ENCODE data around the gene ARRDC2. TPM values are rescaled to one million over a fixed set of nuclear protein-coding genes. Genes with fewer than 3 reads are reported as not detected.

ARRDC2 gene
- total and polyA plus RNA-seq, 2 of the 13 experiments (the other 11 are each of a cell fraction or from before 2014, with no cell fraction given), result 2.1 to 3.4 TPM

DNA sequence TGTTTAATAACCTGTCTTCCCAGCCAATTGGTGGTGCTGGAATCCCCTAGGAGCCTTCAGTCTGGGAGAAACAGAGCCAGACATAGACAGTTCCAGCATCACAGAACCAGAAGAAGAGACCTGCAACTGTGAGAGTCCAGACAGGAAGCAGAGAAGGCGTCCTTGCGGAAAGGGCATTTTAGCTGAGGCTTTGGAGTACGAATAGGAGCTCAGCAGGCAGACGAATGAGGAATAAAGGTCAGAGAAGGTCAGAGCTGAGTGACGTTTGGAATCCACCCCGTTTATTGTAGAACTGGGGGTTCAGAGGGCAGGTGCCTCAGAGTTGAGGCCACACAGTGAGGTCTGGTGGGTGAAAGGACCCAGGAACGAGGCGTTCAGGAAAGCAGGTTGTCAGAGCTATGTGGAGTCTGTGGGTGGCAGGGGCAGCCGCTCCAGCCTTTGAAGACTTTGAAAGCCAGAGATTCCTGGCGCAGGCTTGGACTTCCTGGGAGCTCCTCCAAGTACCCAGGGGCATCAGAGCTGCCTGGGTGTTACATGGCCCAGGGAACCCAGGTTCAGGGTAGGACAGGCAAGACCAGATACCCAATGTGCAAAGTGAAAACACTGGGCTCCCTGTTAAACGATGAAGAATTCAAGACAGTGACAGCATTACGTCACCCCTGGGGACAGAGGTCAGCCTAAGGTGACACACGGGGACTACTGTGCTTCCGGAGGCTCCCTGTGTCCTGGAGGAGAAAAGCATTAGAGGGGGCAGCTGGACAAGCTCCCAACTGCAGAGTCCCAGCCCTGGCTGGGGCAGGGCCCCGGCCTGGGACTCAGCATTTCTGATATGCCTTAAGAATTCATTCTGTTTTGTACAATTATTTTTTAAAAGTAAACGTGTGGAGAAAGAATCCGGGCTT, 5.5 kb downstream of the ARRDC2 start (continued):
- TF ChIP-seq, protein P1, sequence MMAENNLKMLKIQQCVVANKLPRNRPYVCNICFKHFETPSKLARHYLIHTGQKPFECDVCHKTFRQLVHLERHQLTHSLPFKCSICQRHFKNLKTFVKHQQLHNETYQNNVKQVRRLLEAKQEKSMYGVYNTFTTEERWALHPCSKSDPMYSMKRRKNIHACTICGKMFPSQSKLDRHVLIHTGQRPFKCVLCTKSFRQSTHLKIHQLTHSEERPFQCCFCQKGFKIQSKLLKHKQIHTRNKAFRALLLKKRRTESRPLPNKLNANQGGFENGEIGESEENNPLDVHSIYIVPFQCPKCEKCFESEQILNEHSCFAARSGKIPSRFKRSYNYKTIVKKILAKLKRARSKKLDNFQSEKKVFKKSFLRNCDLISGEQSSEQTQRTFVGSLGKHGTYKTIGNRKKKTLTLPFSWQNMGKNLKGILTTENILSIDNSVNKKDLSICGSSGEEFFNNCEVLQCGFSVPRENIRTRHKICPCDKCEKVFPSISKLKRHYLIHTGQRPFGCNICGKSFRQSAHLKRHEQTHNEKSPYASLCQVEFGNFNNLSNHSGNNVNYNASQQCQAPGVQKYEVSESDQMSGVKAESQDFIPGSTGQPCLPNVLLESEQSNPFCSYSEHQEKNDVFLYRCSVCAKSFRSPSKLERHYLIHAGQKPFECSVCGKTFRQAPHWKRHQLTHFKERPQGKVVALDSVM (CRISPR knock-in tag; IDR thresholded peaks at IDR 0.05), result peak; percentile 54; the same call in 1 of the 2 replicates
- TF ChIP-seq, protein P2, sequence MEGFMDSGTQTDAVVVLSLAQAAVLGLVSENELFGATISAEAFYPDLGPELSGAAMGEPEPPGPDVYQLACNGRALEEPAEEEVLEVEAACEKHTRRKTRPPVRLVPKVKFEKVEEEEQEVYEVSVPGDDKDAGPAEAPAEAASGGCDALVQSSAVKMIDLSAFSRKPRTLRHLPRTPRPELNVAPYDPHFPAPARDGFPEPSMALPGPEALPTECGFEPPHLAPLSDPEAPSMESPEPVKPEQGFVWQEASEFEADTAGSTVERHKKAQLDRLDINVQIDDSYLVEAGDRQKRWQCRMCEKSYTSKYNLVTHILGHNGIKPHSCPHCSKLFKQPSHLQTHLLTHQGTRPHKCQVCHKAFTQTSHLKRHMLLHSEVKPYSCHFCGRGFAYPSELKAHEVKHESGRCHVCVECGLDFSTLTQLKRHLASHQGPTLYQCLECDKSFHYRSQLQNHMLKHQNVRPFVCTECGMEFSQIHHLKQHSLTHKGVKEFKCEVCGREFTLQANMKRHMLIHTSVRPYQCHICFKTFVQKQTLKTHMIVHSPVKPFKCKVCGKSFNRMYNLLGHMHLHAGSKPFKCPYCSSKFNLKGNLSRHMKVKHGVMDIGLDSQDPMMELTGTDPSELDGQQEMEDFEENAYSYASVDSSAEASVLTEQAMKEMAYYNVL (CRISPR knock-in tag; IDR thresholded peaks at IDR 0.05; ENCODE audit: borderline replicate concordance), result no peak
- TF ChIP-seq, protein P3, sequence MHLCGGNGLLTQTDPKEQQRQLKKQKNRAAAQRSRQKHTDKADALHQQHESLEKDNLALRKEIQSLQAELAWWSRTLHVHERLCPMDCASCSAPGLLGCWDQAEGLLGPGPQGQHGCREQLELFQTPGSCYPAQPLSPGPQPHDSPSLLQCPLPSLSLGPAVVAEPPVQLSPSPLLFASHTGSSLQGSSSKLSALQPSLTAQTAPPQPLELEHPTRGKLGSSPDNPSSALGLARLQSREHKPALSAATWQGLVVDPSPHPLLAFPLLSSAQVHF (CRISPR knock-in tag; IDR thresholded peaks at IDR 0.05), result no peak
- no peak for TF ChIP-seq ZNF589 (CRISPR knock-in tag; conservative IDR thresholded peaks at IDR 0.05)
- TF ChIP-seq CEBPB (IDR thresholded peaks at IDR 0.05; ENCODE audit: borderline replicate concordance, low read depth, low read length), result peak; percentile 78; the same call in 1 of the 2 replicates
- TF ChIP-seq PBX3 (CRISPR knock-in tag; IDR thresholded peaks at IDR 0.05; ENCODE audit: borderline replicate concordance), result no peak
- TF ChIP-seq PAXIP1 (CRISPR knock-in tag; conservative IDR thresholded peaks at IDR 0.05), result peak; percentile 87
- peak; percentile 88 for TF ChIP-seq HOXA3 (CRISPR knock-in tag; IDR thresholded peaks at IDR 0.05)
- TF ChIP-seq ZNF333 (CRISPR knock-in tag; IDR thresholded peaks at IDR 0.05; ENCODE audit: borderline replicate concordance), result no peak; the same call in 1 of the 2 replicates
- no peak for TF ChIP-seq EEA1 (CRISPR knock-in tag; IDR thresholded peaks at IDR 0.05; ENCODE audit: borderline replicate concordance)
- TF ChIP-seq MLXIP (CRISPR knock-in tag; IDR thresholded peaks at IDR 0.05; ENCODE audit: borderline replicate concordance), result no peak
- TF ChIP-seq RFXAP (CRISPR knock-in tag; IDR thresholded peaks at IDR 0.05; ENCODE audit: borderline replicate concordance), result peak; percentile 26; the same call in 1 of the 2 replicates
- TF ChIP-seq SP5 (CRISPR knock-in tag; IDR thresholded peaks at IDR 0.05; ENCODE audit: borderline replicate concordance, low read depth), result peak; percentile 26; the same call in 1 of the 2 replicates
